Measurements from ENCODE around the gene THSD7B. TPM values are rescaled to one million over a fixed set of nuclear protein-coding genes. Genes with fewer than 3 reads are reported as not detected.

THSD7B gene
- total and polyA plus RNA-seq, 2 experiments from 2014 or later = 0.86 to 3.8 TPM

- no peak overlapping the region for H3K4me3 ChIP-seq
- ATAC-seq = no peak
Observed at GRCh38 chr2:136927156-136927555, 161.8 kb downstream of the THSD7B start.

More at GRCh38 chr2:136927156-136927555, 161.8 kb downstream of the THSD7B start:
- H3K4me2 ChIP-seq = no peak overlapping the region
- DNase-seq (ENCODE audit: low spot score) = no peak
- H4K20me1 ChIP-seq (replicated peaks; ENCODE audit: insufficient read depth) = no peaks in the 10 kb centered on the region
- H2AFZ ChIP-seq = no peak overlapping the region
- Mint-ChIP-seq H3K9me3 (peaks cover 14% of the 10 kb centered on the region; the same call in 2 of the 3 replicates), H3K4me3 (no peak overlapping the region), H3K27me3 (ENCODE audit: insufficient read depth, low read depth, poor library complexity) (peaks cover 6% of the 10 kb centered on the region), H3K36me3 (ENCODE audit: low read depth) (peaks cover 3% of the 10 kb centered on the region; the same call in 1 of the 3 replicates), H3K4me1 (peaks cover 12% of the 10 kb centered on the region), H3K27ac (no peak overlapping the region)
- peaks cover 6% of the 10 kb centered on the region for H3K4me1 ChIP-seq (ENCODE audit: insufficient read depth)
- no peaks in the 10 kb centered on the region for H3K79me2 ChIP-seq (replicated peaks; ENCODE audit: insufficient read depth)
- no peaks in the 10 kb centered on the region for H3F3A ChIP-seq (replicated peaks; ENCODE audit: low read depth)
- no peaks in the 10 kb centered on the region for H3K36me3 ChIP-seq (ENCODE audit: insufficient read depth)
- no peaks in the 10 kb centered on the region for H3K9me2 ChIP-seq (ENCODE audit: insufficient read depth)
- no peak for TF ChIP-seq POLR2AphosphoS5 (IDR thresholded peaks at IDR 0.05; ENCODE audit: low read depth)
- TF ChIP-seq STAT1 (IDR thresholded peaks at IDR 0.05; ENCODE audit: unreplicated experiment) = no peak
- no peak for TF ChIP-seq EZH2phosphoT487 (IDR thresholded peaks at IDR 0.05; ENCODE audit: unreplicated experiment)
- TF ChIP-seq ZNF462 (CRISPR knock-in tag; IDR thresholded peaks at IDR 0.05) = no peak
- no peak for TF ChIP-seq ZNF331 (CRISPR knock-in tag; IDR thresholded peaks at IDR 0.05; ENCODE audit: low read depth)
- no peak for TF ChIP-seq ZNF114 (CRISPR knock-in tag; IDR thresholded peaks at IDR 0.05)
- TF ChIP-seq, protein P1, sequence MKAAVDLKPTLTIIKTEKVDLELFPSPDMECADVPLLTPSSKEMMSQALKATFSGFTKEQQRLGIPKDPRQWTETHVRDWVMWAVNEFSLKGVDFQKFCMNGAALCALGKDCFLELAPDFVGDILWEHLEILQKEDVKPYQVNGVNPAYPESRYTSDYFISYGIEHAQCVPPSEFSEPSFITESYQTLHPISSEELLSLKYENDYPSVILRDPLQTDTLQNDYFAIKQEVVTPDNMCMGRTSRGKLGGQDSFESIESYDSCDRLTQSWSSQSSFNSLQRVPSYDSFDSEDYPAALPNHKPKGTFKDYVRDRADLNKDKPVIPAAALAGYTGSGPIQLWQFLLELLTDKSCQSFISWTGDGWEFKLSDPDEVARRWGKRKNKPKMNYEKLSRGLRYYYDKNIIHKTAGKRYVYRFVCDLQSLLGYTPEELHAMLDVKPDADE (IDR thresholded peaks at IDR 0.05) = no peak
- no peak for TF ChIP-seq CREB1 (CRISPR knock-in tag; IDR thresholded peaks at IDR 0.05; ENCODE audit: low read depth)
- TF ChIP-seq REST (IDR thresholded peaks at IDR 0.05; ENCODE audit: unreplicated experiment) = no peak
- no peak for TF ChIP-seq EZH2 (IDR thresholded peaks at IDR 0.05; ENCODE audit: low read depth, unreplicated experiment)
- TF ChIP-seq JUNB (IDR thresholded peaks at IDR 0.05; ENCODE audit: unreplicated experiment) = no peak
- no peak for TF ChIP-seq NANOG (IDR thresholded peaks at IDR 0.05; ENCODE audit: borderline replicate concordance)
- no peak for TF ChIP-seq CTCF (conservative IDR thresholded peaks at IDR 0.05; ENCODE audit: low read depth in 2 of 2)
- H3K27me3 ChIP-seq (ENCODE audit: insufficient read depth) = no peaks in the 10 kb centered on the region
- no peak overlapping the region for H3K27ac ChIP-seq (ENCODE audit: low read depth)
